Heart left ventricle (tissue), 16 donors: ENCODE measurements around the gene NARS2. TPM values are rescaled to one million over a fixed set of nuclear protein-coding genes. Genes with fewer than 3 reads are reported as not detected.

Experiments
- ATAC-seq, 4 donors: fragments of 200-7000 bp; cut with Tn5 transposase; one replicate each; pipeline ENCODE4 v1.9.1; 2020 to 2022; ENCODE audit warnings: moderate library complexity in 4 of 4, mild to moderate bottlenecking in 3 of 4, moderate number of reproducible peaks in 1 of 4
- DNase-seq, 5 donors: peaks; one replicate each; pipeline ENCODE4 v3.0.0-alpha.2; 2020
- H3K27ac ChIP-seq, 12 donors: fragments of 200-600 bp; sonication (generic) in 4 of 12; one replicate each; pipeline versions ENCODE4 v1.5.0 to v1.8.0; 2016 to 2022; ENCODE audit warnings: mild to moderate bottlenecking in 2 of 12
- H3K27me3 ChIP-seq, 9 donors: fragments of 200-600 bp; sonication (generic) in 2 of 9; one replicate each; pipeline versions ENCODE4 v1.5.1 to v1.8.0; 2016 to 2022; ENCODE audit warnings: mild to moderate bottlenecking in 3 of 9
- H3K36me3 ChIP-seq, 9 donors: fragments of 200-600 bp; sonication (generic) in 2 of 9; one replicate each; pipeline versions ENCODE4 v1.5.0 to v1.8.0; 2018 to 2022; ENCODE audit warnings: mild to moderate bottlenecking in 2 of 9
- H3K4me1 ChIP-seq, 12 donors: fragments of 200-600 bp; sonication (generic) in 4 of 12; one replicate each; pipeline versions ENCODE4 v1.5.0 to v1.8.0; 2016 to 2022; ENCODE audit warnings: mild to moderate bottlenecking in 3 of 12
- H3K4me3 ChIP-seq, 12 donors: fragments of 200-600 bp; sonication (generic) in 4 of 12; one replicate each; pipeline versions ENCODE4 v1.5.0 to v1.8.0; 2017 to 2022; ENCODE audit warnings: mild to moderate bottlenecking in 9 of 12, moderate library complexity in 4 of 12
- H3K9me3 ChIP-seq, 12 donors: fragments of 200-600 bp; sonication (generic) in 4 of 12; one replicate each; pipeline versions ENCODE4 v1.5.0 to v1.8.0; 2016 to 2022; ENCODE audit warnings: mild to moderate bottlenecking in 1 of 12
- POLR2A ChIP-seq, 2 donors: fragments of 450-650 bp; IDR thresholded peaks; one replicate each; pipeline ENCODE4 v1.6.1; 2017; ENCODE audit warnings: antibody characterized with exemption in 2 of 2, mild to moderate bottlenecking in 2 of 2, moderate library complexity in 2 of 2
- WGBS, 4 donors: extraction: QIAGEN DNeasy Blood & Tissue Kit in 2 of 4; methylation state at CpG; one replicate each; pipeline versions ENCODE4 v1.1.5 to v1.1.7; 2013 to 2018; 5-methylcytosine and 5-hydroxymethylcytosine counted together
- intact Hi-C, 10 donors: fragments of 100-400 bp; cut with DNase I; formaldehyde crosslinking; loops; one replicate each; pipeline versions ENCODE4 v1.11.1 to v1.14.2; 2022
- polyA plus RNA-seq, 2 donors: library from polyadenylated mRNA; stranded (reverse); fragments of 200-250 nt; gene quantifications; one replicate each; pipeline ENCODE4 v1.2.3, GENCODE V29; 2013
- total RNA-seq, 9 donors: library from RNA; depleted of rRNA in 2 of 9; stranded (reverse); fragments of >200 nt in 2 of 9; fragmentation: NEBNext Ultra II Directional in 3 of 9; extraction: Animal tissue kit (Norgen Biotek cat#: 25700) in 3 of 9; gene quantifications; one replicate each; pipeline versions ENCODE4 v1.1.0 to v1.2.4, GENCODE V29; 2016 to 2023
- TF ChIP-seq, protein P1 (sequence below), 12 donors: fragments of 200-600 bp; sonication (generic) in 4 of 12; IDR thresholded peaks; one replicate each; pipeline versions ENCODE4 v1.5.0 to v1.8.0; 2018 to 2022; ENCODE audit warnings: antibody characterized with exemption in 12 of 12, mild to moderate bottlenecking in 5 of 12
- donor health status: ischemic (EF 13 %, LVEDD 7.1; RV severe dilation, severe dysfunction).
- donor health status: healthy with polysubstance abuse.
- donor health status: DM: no; HTN: yes; CAD: no.
- donor health status: DM: no; HTN: no; CAD: no.
- donor health status: ischemic (EF 25% LVEDD 6.9; RV normal size, moderate dysfunction).
- donor health status: ischemic (EF 25% LVEDD 5.7; RV mildly dilated, moderate dysfunction).
- donor health status: healthy.
- donor health status: DM: yes; HTN: yes; CAD: no.
- donor health status: ischemic (EF 35%, LVEDD 5.7; RV mildly dilated, moderate dysfunction).
- donor health status: nonischemic (EF 11% LVEDD 7.7; RV severe dilation, severe dysfunction).
- donor health status: DM: yes; HTN: yes; CAD: no.
- donor health status: PGD.
- donor health status: ischemic (EF 29% LVEDD 5.4; RV normal size, mild dysfunction).
- donor health status: nonischemic (EF 23%, LVEDD 6.1; RV moderate dilation, normal function).

The NARS2 gene
- total and polyA plus RNA-seq, 11 donors = 9.9 to 23.2 (median 15.8) TPM

DNA sequence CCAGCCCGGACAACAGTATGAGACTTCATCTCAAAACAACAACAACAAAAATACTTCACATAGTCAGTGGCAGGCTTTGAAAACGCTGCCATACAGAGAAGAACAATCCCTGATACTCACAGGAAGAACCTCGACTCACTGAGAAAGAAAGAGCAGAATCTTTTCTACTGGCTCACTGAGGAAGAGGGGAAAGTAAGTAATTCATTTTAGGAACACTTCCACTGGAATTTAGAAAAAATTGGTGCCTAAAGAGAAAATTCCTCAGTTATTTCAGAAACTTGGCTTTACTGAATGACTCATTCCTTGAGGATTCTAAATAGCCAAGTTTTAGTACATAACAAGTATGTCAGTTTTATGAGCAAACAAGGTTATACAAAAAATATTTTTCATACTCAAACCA is 12.3 kb downstream of the NARS2 start:
- H3K4me3 ChIP-seq = no peak overlapping the region
- WGBS, 4 donors = 43 to 63% (median 46%) methylated on average over 3 of the region's 3 CpGs
- no peaks in the 10 kb centered on the region for H3K27me3 ChIP-seq
- intact Hi-C loops = loop anchor here (2.0 to 10.0 kb wide), 11 partner anchors 140 to 568 kb away; partner anchors contain the start of genes GAB2 (in 7 of the 10) and INTS4 (in 1 of the 10)
- H3K27ac ChIP-seq = peak overlapping the region in 9 of 12 donors; percentile 17 to 79 (median 68)
- no peak for TF ChIP-seq POLR2A (IDR thresholded peaks at IDR 0.05)
- TF ChIP-seq, protein P1, sequence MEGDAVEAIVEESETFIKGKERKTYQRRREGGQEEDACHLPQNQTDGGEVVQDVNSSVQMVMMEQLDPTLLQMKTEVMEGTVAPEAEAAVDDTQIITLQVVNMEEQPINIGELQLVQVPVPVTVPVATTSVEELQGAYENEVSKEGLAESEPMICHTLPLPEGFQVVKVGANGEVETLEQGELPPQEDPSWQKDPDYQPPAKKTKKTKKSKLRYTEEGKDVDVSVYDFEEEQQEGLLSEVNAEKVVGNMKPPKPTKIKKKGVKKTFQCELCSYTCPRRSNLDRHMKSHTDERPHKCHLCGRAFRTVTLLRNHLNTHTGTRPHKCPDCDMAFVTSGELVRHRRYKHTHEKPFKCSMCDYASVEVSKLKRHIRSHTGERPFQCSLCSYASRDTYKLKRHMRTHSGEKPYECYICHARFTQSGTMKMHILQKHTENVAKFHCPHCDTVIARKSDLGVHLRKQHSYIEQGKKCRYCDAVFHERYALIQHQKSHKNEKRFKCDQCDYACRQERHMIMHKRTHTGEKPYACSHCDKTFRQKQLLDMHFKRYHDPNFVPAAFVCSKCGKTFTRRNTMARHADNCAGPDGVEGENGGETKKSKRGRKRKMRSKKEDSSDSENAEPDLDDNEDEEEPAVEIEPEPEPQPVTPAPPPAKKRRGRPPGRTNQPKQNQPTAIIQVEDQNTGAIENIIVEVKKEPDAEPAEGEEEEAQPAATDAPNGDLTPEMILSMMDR (IDR thresholded peaks at IDR 0.05) = no peak
- DNase-seq (no peak), ATAC-seq (no peak)
- H3K9me3 ChIP-seq = no peaks in the 10 kb centered on the region
- peaks cover 0 to 37% (median 20%) of the 10 kb centered on the region in 9 donors for H3K36me3 ChIP-seq
- H3K4me1 ChIP-seq = peaks cover 0 to 46% (median 24%) of the 10 kb centered on the region in 12 donors

DNA sequence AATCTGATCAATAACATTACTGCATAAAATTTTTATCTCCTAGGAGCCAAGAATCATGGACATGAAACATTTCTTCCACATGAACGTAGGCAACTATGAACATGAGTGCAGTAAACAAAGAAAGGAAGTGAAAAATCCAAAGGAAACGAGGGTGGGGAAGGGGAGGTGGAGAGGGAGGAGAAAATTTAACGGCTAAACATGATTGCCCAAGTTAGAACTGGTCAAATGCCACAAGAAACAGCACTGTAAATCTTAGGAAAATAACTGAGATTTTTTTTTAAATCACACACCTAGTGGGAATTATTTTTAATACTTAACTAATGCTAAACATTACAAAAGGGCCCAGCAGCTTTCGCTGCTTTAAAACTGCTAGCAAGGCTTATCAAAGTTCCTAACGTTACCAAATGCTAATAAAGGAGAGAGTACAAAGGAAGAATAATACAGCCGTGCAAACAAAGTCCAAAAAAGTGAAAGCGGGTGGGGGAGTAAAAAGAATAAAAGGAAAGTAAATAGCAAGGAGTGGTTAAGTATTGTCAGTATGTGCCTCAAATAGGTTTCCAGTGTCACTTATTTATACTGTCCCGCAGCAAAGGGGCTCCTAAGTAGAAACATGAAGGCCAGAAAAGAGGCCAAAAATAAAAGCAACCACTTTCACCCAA is 13.7 kb downstream of the NARS2 start:
- H3K27ac ChIP-seq = peak overlapping the region in 11 of 12 donors; percentile 46 to 79 (median 62)
- intact Hi-C loops = loop anchor here (5.0 to 10.0 kb wide), 10 partner anchors 139 to 566 kb away; partner anchors contain the start of genes GAB2 (in 7 of the 10) and INTS4 (in 1 of the 10)
- peaks cover 0 to 36% (median 10%) of the 10 kb centered on the region in 9 donors for H3K36me3 ChIP-seq
- 21 to 37% (median 28%) methylated on average over 8 of the region's 8 CpGs for WGBS, 4 donors
- H3K4me1 ChIP-seq = peaks cover 0 to 46% (median 24%) of the 10 kb centered on the region in 12 donors
- H3K4me3 ChIP-seq = peak overlapping the region in 8 of 12 donors; percentile 9 to 30 (median 16)
- ATAC-seq = peak in 3 of 4 donors; percentile 52 to 81 (median 56)
- DNase-seq = no peak
- no peaks in the 10 kb centered on the region for H3K9me3 ChIP-seq
- H3K27me3 ChIP-seq = no peaks in the 10 kb centered on the region
- TF ChIP-seq POLR2A (IDR thresholded peaks at IDR 0.05) = no peak
- TF ChIP-seq, protein P1 (IDR thresholded peaks at IDR 0.05) = no peak

DNA sequence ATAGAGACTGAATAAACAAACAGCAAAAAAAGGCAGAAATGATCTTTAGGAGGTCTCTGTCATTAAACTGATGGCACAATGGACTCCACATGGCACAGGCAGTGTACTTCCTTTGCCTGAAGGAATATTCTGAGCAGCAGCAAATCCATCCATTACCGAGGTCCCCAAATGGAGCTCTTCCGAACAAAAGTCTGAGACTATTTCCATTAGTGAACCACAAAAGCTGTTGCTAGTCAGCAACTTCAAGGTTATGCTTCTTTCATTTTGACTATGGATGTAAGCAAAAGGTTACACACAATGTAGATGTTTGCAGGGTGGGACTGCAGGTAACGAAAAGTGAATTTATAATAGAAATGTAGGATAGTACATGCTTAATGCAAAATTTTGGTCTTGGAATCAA is 14.5 kb downstream of the NARS2 start:
- no peak for ATAC-seq
- Histone ChIP-seq H3K4me3 (peak overlapping the region in 1 of 12 donors; percentile 9), H3K36me3 (peaks cover 0 to 33% (median 2%) of the 10 kb centered on the region in 9 donors), H3K27ac (peak overlapping the region in 6 of 12 donors; percentile 47 to 79 (median 72)), H3K4me1 (peaks cover 0 to 46% (median 24%) of the 10 kb centered on the region in 12 donors), H3K9me3 (no peaks in the 10 kb centered on the region), H3K27me3 (no peaks in the 10 kb centered on the region)
- no peak for DNase-seq
- no peak for TF ChIP-seq POLR2A (IDR thresholded peaks at IDR 0.05)
- TF ChIP-seq, protein P1 (IDR thresholded peaks at IDR 0.05) = no peak
- intact Hi-C loops = loop anchor here (5.0 to 10.0 kb wide), 10 partner anchors 138 to 565 kb away; partner anchors contain the start of genes GAB2 (in 7 of the 10) and INTS4 (in 1 of the 10)
- WGBS, 4 donors = 81 to 90% (median 87%) methylated on average over 3 of the region's 3 CpGs

DNA sequence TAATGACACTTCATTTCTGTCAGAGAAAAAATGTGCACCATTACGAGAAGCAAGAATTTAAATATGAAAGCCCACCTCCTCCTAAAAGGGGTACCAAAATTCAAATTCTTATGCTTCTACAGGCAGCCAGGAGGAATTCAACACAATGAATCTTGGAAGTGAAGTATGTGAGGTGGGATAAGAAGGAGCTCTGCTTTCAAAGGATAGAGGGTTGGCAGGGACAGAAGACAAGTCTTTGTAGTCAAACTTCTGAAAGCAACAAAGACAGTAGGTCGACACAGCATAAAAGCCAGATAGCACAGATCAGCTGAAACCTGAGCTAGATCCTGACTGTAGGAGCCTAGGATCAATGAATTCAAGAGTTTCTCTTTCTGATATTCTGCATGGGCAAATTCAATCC is 17.4 kb downstream of the NARS2 start:
- WGBS, 4 donors = 43 to 61% (median 51%) methylated on average over 2 of the region's 2 CpGs
- peaks cover 0 to 30% (median 19%) of the 10 kb centered on the region in 12 donors for H3K4me1 ChIP-seq
- no peak for DNase-seq

More for the DNA sequence above, 17.4 kb downstream of the NARS2 start:
- H3K27me3 ChIP-seq = no peaks in the 10 kb centered on the region
- ATAC-seq = no peak
- peaks cover 0 to 28% (median 0%) of the 10 kb centered on the region in 9 donors for H3K36me3 ChIP-seq
- no peak overlapping the region for H3K4me3 ChIP-seq
- TF ChIP-seq POLR2A (IDR thresholded peaks at IDR 0.05) = no peak
- TF ChIP-seq, protein P1 (IDR thresholded peaks at IDR 0.05) = no peak
- no peak overlapping the region for H3K27ac ChIP-seq
- H3K9me3 ChIP-seq = no peaks in the 10 kb centered on the region
- intact Hi-C loops = no loop called here
